Activated naive CD4-positive, alpha-beta T cell (primary cell): ENCODE measurements around the gene TRIM13.

Experiments used
- DNase-seq, 4 experiments: peaks; one replicate each; lab custom pipeline; 2025; lab: John Stamatoyannopoulos, UW

Gene TRIM13

DNA sequence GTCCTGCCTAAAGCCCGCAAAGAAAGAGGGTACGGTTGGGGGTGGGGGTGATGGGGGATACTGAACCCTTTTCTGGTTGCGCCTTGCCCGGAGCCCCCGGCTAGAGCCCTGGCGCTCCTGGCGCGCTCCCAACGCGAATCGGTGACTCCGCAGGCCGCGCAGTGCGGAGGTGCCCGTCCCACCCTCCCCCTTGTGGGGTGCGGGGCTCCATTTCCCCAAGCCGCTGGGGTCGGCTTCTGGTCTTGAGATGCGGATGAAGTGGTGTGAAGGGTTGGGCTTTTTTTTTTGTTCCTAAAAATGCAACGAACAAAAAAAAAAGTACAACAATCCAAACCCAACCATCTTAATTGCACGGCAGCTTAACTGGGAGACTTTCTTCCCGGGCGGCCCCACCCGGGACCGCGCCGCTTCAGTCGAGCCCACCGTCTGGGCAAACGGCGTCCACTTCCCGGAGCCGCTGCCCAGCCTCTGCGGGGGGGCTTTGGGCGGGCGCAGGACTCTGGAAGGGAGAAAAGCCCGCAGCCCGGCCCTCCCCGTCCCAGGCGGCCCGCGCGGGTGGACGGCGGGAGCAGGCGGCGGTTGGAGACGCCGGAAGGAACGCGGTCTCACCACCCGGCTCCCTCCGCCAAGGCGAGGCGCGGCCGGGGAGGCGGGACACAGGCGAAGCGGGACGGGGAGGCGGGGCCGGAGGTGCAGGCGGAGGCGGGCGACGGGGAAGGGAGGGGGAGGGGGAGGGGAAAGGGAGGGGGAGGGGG lies 504 bp upstream of the TRIM13 start:
- peak; percentile 57 to 86 (median 75) for DNase-seq

DNA sequence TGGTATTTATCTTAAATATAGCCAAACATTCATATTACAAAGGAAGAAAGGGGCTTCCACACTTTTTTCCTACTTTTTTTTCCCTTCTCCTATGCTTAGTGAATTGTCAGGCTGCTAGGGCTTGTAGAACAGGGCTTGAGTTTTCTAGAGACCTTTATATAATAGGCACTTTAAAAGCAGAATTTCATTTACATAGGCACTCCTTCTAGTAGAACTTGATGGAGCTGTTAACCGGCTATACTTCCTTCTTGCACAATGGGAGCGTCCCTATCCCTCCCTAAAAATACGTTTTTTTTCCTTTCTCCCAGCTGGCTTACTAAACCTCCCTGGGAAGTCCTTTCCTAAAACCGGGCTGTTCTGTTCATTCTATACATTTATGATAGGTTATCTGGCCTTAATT lies 1.1 kb downstream of the TRIM13 start:
- DNase-seq = no peak

DNA sequence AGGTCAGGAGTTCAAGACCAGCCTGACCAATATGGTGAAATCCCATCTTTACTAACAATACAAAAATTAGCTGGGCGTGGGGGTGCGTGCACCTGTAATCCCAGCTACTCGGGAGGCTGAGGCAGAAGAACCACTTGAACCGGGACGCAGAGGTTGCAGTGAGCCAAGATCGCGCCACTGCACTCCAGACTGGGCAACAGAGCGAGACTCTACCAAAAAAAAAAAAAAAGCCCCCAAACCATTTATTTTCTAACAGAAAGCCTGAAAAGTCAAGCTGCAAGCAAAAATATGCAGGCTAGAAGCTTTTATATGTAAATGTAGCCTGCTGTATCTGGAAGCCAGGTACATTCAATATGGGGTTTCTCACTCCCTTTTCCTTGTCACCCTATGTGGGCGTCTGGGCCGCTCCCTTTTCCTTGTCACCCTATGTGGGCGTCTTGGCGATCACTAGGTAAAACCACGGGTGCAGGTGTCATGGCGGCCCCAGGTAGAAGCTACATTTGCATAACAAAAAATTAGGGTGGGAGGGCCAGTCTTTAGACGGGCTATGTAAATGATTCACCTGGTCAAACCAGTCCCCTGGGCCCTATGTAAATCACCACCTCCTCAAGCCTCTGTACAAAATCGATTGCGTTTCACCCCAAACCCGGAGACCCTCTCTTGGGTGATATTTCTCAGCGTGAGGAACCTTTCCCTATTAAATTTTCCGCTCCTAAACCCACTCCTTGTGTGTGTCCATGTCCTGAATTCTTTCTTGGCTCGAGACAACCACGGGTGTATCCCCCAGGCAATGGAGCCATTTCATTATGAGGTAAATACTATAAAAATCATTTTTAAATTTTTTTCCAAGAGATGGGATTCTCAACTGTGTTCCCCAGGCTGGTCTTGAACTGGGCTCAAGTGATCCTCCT lies 2.1 kb downstream of the TRIM13 start:
- DNase-seq = no peak

DNA sequence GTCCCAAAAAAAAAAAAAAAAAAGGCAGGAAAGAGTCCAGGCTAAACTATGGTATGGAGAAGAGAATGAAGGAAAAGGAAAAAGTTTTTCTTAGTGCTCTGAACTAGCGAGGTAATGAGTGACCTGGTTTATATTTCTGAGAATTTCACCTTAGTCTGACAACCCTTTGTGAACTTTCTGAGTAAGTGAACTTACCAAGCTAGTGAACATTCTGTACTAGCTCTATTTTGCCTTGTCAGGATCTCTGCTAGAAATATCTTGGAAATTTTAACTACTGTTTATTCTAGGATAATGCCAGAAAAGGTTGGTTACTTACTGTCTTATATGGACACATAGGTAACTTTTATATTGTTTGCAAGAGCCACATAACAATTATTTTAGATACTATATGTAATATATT lies 4.4 kb downstream of the TRIM13 start:
- DNase-seq = no peak

DNA sequence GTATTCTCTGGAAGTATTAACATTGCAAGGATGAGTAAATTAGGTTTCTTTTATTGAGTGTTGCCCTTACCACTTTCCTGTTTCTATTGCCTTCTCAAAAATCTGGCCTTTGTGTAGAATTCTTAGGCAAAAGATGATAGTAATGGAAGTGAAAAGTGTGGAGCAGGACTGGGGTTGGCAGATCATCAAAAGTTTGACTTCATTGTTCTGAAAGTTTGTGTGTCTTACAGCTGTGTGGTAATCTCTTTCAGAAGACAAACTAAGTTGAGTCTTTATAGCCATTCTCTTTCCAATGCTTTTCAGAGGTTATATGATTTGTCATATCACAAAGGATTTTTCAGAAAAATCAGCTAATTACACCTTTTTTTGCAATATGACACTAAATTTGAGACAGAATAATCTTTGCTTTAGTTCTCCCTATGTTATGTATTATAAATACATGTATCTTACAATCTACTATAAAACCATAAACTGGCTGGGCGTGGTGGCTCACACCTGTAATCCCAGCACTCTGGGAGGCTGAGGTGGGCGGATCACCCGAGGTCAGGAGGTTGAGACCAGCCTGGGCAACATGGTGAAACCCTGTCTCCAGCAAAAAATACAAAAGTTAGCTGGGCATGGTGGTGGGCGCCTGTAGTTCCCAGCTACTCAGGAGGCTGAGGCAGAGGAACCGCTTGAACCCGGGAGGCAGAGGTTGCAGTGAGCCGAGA lies 9.7 kb downstream of the TRIM13 start:
- DNase-seq = no peak

DNA sequence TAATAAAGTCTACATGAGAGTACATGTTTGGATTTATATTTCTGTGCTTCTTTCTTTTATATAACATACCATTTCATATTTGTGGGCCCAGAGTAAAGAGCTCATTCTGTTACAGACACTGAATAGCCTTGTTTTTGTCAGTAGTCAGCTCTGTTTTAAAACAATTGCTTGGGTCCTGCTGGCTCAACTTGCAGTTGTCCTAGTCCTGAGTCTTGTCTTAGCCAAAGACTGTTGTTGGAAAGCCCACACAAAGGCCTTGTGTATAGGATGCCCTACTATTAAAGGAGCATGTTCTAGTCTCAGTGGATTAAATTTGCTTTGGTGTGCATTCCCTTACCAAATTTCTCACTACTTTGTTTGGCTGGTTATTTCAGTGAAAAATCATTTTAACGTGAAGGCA lies 14.6 kb downstream of the TRIM13 start:
- DNase-seq = no peak

DNA sequence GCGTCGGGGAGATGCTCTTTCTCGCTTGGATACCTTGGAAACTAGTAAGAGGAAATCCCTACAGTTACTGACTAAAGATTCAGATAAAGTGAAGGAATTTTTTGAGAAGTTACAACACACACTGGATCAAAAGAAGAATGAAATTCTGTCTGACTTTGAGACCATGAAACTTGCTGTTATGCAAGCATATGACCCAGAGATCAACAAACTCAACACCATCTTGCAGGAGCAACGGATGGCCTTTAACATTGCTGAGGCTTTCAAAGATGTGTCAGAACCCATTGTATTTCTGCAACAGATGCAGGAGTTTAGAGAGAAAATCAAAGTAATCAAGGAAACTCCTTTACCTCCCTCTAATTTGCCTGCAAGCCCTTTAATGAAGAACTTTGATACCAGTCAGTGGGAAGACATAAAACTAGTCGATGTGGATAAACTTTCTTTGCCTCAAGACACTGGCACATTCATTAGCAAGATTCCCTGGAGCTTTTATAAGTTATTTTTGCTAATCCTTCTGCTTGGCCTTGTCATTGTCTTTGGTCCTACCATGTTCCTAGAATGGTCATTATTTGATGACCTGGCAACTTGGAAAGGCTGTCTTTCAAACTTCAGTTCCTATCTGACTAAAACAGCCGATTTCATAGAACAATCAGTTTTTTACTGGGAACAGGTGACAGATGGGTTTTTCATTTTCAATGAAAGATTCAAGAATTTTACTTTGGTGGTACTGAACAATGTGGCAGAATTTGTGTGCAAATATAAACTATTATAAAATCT lies 15.7 kb downstream of the TRIM13 start:
- no peak for DNase-seq

DNA sequence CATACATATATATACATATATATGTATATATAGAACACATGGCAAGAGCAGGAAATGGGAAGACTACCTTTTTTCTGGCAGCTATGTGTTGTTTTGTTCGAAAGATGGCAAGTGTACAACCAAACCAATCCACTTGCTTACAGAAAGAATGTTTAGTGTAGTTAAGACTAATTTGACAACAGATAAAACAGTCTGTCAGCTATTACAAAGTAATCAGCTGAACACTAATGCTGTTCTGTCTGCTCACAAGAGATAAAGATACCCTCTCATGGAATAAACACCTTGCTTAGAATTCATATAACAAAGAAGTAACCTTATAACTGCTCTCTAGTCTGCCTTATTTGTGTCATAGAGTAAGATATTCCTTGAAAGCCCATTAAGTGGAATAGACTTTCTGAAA lies 17.5 kb downstream of the TRIM13 start:
- no peak for DNase-seq

DNA sequence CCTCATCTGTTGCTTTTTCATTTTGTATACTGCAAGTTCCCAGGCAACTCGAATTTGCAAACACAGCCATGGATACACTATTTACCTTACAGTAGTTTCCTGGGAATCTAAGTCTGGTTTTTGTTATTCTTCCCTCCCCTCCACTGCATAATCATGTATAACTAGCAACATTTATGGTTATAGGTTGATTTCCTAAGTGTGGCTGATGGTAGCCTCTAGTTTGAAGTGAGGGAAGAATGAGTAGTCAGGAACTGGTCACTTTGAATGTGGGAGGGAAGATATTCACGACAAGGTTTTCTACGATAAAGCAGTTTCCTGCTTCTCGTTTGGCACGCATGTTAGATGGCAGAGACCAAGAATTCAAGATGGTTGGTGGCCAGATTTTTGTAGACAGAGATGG lies 18.4 kb downstream of the TRIM13 start, which contains the start of gene KCNRG:
KCNRG (plus strand) TSS at position 187 of the 400 bp plus-strand sequence; CDS start at position 237, 50 bp downstream.
- DNase-seq = no peak

DNA sequence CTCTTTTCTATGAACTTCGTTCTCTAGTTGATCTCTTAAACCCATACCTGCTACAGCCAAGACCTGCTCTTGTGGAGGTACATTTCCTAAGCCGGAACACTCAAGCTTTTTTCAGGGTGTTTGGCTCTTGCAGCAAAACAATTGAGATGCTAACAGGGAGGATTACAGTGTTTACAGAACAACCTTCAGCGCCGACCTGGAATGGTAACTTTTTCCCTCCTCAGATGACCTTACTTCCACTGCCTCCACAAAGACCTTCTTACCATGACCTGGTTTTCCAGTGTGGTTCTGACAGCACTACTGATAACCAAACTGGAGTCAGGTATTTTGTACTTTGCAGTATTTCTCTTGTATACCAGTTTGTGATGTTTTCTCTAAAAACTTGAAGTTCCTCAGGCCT lies 18.9 kb downstream of the TRIM13 start:
- DNase-seq = no peak

DNA sequence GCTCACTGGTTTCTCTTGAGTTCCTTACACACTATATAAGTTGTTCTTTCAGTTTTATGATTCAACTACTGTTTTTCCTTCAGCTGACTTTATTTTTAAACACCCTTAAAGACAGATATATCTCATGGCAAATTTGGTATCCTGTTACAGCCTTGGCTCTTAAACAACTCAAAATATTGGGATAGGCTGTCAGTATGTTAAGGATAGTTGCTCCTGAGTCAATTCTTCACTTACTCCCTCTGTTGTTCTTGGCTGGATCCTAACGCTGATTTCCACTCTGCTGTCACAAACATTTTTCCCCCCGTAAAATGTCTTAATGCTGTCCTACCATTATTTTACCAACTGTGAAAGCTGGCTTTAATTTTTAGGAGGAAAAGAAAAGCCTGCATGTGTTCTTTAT lies 19.6 kb downstream of the TRIM13 start:
- no peak for DNase-seq

DNA sequence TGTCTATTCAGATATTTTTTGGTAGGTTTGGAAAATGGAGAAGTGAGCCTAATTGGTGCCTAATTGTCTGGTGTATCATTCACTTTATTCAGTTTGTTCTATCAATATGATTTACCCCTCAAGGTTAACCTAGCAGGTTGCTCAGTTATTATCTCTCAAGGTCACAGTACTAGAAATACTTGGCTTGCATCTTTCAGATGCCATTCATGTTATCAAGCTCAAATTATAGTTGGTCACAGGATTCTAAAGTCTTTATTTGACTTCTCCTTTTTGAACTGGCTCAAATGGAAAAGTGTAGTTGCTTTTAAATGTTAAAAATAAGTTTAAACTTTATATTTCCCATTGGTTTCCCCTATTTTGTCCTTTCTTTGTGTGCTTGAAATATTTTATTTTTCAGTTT lies 21.0 kb downstream of the TRIM13 start:
- DNase-seq = no peak

DNA sequence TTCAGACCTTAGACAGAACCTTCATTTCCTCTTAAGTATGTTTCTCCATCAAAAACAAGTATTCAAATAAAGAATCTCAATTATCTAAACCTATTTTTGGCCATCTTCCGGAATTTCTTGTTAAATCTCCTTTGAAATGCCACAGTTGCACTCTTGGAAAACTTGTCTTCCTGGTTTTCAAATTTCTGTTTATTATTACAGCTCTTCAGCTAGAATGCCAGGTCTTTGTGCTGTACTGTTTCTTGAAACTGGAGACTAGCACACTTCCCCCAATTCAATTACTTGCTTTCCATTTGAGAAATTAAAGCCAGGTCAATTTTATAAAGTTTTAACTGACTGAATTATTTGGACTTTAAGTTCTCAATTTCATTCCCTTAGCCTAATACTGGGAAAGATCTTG lies 28.6 kb downstream of the TRIM13 start:
- no peak for DNase-seq

DNA sequence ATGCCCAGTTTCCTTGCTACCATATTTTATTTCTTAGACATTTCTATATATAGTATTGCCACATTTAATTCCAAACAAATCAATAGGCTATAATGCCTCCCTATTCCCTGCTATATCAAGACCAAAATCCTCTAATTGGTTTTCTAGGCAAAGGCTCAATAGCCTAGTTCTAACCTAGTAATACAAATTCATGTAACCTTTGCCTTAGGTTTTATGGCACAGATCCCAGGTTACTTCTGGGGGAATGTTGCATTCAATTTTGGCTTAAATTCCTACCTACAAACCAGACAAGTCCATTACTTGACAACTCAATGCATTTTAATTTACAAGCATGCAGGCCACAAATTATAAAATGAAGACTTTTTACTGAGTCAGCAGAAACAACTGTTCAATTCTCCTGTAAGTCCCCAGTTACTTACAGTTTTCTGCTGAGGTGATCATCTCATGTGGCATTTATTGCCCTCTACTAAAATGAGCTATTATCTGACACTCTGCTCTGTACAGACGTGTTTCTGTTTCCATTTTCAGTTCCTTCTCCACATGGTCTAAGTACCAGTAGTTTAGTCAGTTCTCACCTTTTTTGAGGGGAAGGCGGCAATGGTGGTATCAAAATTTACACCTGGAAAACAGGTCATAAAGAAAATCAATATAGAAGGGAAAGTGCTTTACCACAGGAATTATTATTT lies 30.1 kb downstream of the TRIM13 start:
- DNase-seq = no peak

DNA sequence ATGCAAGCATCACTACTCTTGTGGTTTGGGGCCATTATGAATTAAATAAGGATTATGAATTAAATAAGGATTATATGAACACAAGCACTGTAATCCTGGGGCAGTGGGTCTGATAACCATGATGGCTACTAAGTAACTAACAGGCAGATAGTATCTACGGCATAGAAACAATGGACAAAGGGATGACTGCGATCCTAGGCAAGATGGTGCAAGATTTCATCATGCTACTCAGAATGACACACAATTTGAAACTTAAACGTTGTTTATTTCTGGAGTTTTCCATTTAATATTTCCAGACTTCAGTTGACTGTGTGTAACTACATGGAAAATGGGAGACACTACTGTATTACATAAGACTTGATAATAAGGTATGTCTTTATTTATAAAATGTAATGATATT lies 33.5 kb downstream of the TRIM13 start:
- no peak for DNase-seq

DNA sequence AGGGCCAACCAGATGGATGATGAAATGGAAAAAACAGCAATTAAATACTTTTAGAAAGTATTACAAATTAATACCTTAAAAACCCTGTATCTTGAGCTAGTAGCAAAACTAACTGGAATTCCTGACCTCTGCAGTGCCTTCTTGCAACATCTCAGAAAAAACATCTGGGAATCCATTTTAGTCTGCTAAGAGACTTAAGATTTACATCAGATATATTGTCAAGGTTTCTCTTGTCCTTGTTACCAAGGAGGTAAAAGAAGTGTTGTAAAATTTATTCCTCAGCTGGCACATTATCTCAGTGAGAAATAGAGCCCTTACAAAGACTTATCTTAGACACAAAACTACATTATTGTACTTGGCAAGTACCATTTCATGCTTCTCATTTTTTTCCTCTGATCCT lies 36.9 kb downstream of the TRIM13 start:
- DNase-seq = no peak

DNA sequence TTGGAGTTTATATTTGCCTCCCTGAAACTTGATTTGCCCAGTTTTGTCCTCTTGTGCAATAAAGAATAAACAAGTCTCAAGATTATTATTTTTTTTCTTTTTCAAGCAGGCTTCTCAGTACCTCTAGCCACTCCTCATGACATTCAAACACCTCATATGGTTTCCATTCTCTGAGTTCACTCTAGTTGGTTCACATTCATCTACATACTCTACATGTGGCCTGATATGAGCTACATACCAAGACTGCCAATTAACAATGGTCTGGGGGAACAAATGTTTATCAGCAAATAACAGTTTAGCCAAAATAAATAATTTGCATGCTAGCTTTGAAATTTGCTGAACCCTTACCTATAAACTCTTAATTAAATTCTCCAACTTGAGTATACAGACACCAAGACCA lies 40.9 kb downstream of the TRIM13 start:
- no peak for DNase-seq

DNA sequence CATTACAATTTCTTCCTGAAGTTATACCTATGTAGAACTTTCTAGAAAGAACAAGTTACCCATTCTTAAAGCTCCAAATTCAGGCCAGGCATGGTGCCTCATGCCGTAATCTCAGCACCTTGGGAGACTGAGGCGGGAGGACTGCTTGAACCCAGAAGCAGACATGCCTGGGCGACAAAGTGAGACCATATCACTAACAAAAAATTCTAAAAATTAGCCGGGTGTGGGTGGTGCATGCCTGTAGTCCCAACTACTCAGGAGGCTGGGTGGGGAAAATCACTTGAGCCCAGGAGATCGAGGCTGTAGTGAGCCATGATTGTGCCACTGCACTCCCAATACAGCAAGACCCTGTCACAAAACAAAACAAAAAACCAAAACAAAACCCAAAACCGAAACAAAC lies 41.4 kb downstream of the TRIM13 start:
- DNase-seq = no peak

DNA sequence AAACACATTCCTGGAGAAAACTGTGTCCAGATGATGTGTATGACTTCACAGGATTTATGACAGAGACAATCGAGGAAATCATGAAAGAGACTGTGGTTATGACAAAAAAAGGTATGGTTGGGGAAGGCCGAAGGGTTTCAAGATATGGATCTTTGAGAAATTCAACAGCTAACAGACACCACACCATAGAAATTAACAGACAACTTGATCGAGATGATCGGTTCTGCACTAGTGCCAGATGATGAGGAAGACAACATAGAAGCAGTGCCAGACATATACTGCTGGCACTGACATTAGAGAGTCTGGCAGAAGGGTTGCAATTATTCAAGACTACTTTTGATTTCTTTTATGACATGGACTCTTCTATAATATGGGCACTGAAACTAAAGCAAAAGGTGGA lies 55.6 kb downstream of the TRIM13 start:
- no peak for DNase-seq

DNA sequence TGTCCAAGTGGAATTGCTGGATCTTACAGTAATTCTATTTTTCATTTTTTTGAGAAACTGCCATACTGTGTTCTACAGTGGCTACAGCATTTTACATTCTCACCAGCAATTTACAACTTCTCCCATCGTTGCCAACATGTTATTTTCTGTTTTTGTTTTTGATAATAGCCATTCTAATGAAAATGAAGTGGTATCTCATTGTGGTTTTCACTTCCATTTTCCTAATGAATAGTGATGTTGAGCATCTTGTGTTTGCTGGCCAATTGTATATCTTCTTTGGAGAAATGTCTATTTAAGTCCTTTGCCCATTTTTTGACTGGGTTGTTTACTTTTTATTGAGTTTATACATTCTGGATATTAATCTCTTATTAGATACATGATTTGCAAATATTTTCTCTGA lies 57.0 kb downstream of the TRIM13 start:
- DNase-seq = no peak

DNA sequence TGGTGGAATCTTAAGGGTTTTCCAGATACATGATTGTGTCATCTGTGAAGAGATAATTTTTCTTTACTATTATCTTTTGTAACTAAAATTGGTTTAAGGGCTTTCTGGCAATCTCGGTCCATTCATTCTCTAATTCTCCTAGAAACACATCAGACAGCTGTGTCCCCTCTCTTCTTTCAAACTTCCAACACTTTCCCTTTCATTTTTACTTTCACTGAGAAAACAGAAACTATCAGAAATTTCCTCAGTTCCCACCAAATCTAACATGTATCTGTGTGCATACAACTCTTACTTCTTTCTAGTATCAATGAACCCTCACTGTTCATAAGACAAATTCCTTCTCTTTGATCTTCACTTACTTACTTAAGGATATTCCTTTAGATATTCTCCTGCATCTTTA lies 58.6 kb downstream of the TRIM13 start:
- no peak for DNase-seq
